ENCODE results near the gene MEAK7. TPM values are rescaled to one million over a fixed set of nuclear protein-coding genes. Genes with fewer than 3 reads are reported as not detected.

The MEAK7 gene
- total RNA-seq, 1 experiment from 2014 or later, result 21.5 TPM

DNA sequence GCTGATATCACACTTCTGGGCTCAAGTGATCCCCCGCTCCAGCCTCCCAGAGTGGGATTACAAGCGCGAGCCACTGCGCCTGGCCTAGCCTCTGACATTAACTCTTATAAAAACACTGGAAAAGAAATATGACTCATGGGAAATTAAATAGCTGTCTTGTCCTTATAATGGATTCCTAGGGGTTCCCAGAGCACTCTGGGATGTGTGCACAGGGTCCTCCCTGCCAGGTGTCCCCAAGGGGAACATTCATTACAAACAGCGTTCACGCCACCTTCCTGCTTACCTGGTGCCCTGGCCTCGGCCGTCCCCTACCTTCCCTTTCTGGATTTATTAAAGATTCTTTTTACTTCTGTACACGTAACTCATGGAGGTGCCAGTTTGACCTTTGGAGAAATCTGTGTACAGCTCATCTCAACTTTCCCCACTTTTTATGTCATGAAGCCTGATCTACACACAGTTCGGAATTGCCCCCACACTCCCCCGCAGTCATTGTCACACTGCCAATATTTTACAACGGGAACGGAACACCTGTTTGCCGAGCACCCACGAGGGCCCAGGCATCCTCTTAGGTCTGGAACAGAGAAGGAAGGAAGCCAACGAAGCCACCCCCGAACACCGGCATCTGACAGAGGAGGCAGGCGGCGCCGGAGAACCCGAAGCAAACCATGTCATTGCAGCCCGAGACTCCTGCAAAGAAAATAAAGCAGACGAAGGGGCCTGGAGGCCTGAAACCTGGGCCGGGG is 39.7 kb upstream of the MEAK7 start:
- Histone ChIP-seq H3K18ac (ENCODE audit: insufficient read length, low read depth, low read length) (no peak overlapping the region), H3T11ph (ENCODE audit: low read length) (no peak overlapping the region), H2BK120ac (ENCODE audit: low read depth, low read length, poor library complexity, severe bottlenecking) (no peak overlapping the region), H3K14ac (ENCODE audit: insufficient read depth, low read length) (no peak overlapping the region), H3K4me2 (ENCODE audit: insufficient read depth, insufficient read length, low read length) (no peak overlapping the region), H3K56ac (ENCODE audit: insufficient read length, low read depth, low read length) (no peak overlapping the region), H4K91ac (ENCODE audit: insufficient read length, low read depth, low read length) (no peak overlapping the region), H3K27ac (ENCODE audit: insufficient read length, low read depth, low read length) (no peak overlapping the region), H3K23ac (ENCODE audit: insufficient read length, low read depth, low read length) (no peak overlapping the region), H4K8ac (replicated peaks; ENCODE audit: insufficient read length, low read depth, low read length) (no peak overlapping the region), H3K79me1 (ENCODE audit: insufficient read depth, low read depth, low read length, poor library complexity, severe bottlenecking) (no peaks in the 10 kb centered on the region), H3K23me2 (ENCODE audit: insufficient read length, low read depth, low read length, poor library complexity, severe bottlenecking) (no peaks in the 10 kb centered on the region), H3K9ac (ENCODE audit: extremely low read depth, insufficient read length, low read length) (no peak overlapping the region), H2BK12ac (ENCODE audit: insufficient read length, low read depth, low read length) (no peak overlapping the region), H3K27me3 (ENCODE audit: insufficient read depth, low read length) (no peaks in the 10 kb centered on the region), H2BK20ac (ENCODE audit: low read depth, low read length, poor library complexity, severe bottlenecking) (no peak overlapping the region), H2AFZ (ENCODE audit: low read length) (no peak overlapping the region), H3K4me1 (ENCODE audit: insufficient read depth, low read length) (no peaks in the 10 kb centered on the region; the same call in 1 of the 2 replicates), H2BK15ac (ENCODE audit: low read depth, low read length) (no peak overlapping the region), H3K9me3 (ENCODE audit: control insufficient read depth, low read depth, low read length) (no peaks in the 10 kb centered on the region), H3K4ac (ENCODE audit: low read depth, low read length) (no peak overlapping the region), H4K20me1 (ENCODE audit: control insufficient read depth, insufficient read depth, insufficient read length) (no peaks in the 10 kb centered on the region), H3K79me2 (ENCODE audit: insufficient read depth, low read length) (no peaks in the 10 kb centered on the region), H2AK5ac (ENCODE audit: insufficient read length, low read length) (no peak overlapping the region), H4K5ac (ENCODE audit: insufficient read length, low read depth, low read length) (no peak overlapping the region), H2BK5ac (ENCODE audit: insufficient read length, low read length) (no peak overlapping the region)
- no CpG with 5 or more reads among the region's 25 CpGs for WGBS (ENCODE audit: extremely low coverage, insufficient read length, low lambda C conversion rate)
- H3K36me3 Mint-ChIP-seq (ENCODE audit: insufficient read depth in 1 of 3, low read depth in 3 of 3), result no peaks in the 10 kb centered on the region
- no peak for DNase-seq
- H3K4me3 Mint-ChIP-seq, result no peak overlapping the region
- TF ChIP-seq, protein P1, sequence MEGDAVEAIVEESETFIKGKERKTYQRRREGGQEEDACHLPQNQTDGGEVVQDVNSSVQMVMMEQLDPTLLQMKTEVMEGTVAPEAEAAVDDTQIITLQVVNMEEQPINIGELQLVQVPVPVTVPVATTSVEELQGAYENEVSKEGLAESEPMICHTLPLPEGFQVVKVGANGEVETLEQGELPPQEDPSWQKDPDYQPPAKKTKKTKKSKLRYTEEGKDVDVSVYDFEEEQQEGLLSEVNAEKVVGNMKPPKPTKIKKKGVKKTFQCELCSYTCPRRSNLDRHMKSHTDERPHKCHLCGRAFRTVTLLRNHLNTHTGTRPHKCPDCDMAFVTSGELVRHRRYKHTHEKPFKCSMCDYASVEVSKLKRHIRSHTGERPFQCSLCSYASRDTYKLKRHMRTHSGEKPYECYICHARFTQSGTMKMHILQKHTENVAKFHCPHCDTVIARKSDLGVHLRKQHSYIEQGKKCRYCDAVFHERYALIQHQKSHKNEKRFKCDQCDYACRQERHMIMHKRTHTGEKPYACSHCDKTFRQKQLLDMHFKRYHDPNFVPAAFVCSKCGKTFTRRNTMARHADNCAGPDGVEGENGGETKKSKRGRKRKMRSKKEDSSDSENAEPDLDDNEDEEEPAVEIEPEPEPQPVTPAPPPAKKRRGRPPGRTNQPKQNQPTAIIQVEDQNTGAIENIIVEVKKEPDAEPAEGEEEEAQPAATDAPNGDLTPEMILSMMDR (conservative IDR thresholded peaks at IDR 0.05), result no peak
- peaks cover 13 to 26% of the 10 kb centered on the region in 2 experiments for H3K4me1 Mint-ChIP-seq
- no peaks in the 10 kb centered on the region; the same call in 1 of the 2 replicates for H3K27me3 Mint-ChIP-seq (ENCODE audit: low read depth)
- H3K9me3 Mint-ChIP-seq, result no peaks in the 10 kb centered on the region
- H3K27ac Mint-ChIP-seq, result no peak overlapping the region; a peak in 1 of 7 replicates
